Osteoblast (primary cell): ENCODE results near the gene TCEA3. TPM values are rescaled to one million over a fixed set of nuclear protein-coding genes. Genes with fewer than 3 reads are reported as not detected.
A peak's percentile ranks its signal among the peaks of the same experiment; 100 is the strongest.

Experiments
- DNase-seq: peaks from one replicate; pipeline ENCODE4 v3.0.0; 2011; ENCODE audit warnings: low spot score, mixed read lengths; ENCODE audit not compliant: insufficient read length; ENCODE audit errors: missing footprints
- H2AFZ ChIP-seq: 2 replicates; pipeline ENCODE4 v1.6.0; 2011; ENCODE audit warnings: mild to moderate bottlenecking, low read length
- H3K27ac ChIP-seq: 2 replicates; pipeline ENCODE4 v1.5.1; 2011; ENCODE audit warnings: mild to moderate bottlenecking, low read depth, low read length, moderate library complexity
- H3K27me3 ChIP-seq: 2 replicates; pipeline ENCODE4 v1.6.0; 2012; ENCODE audit warnings: mild to moderate bottlenecking, control low read depth, inconsistent platforms, low read length, moderate library complexity; ENCODE audit not compliant: insufficient read depth
- H3K36me3 ChIP-seq: 2 replicates; pipeline ENCODE4 v1.5.1; 2011; ENCODE audit warnings: mild to moderate bottlenecking, low read length, control low read depth, moderate library complexity; ENCODE audit not compliant: insufficient read depth
- H3K4me1 ChIP-seq: 2 replicates; pipeline ENCODE4 v1.5.1; 2011; ENCODE audit warnings: mild to moderate bottlenecking, low read length, control low read depth, moderate library complexity; ENCODE audit not compliant: insufficient read depth
- H3K4me2 ChIP-seq: 2 replicates; pipeline ENCODE4 v1.6.0; 2011; ENCODE audit warnings: mild to moderate bottlenecking, low read length; ENCODE audit not compliant: insufficient read depth
- H3K4me3 ChIP-seq: fragments of 200-600 bp; sonication (generic); 3 replicates; pipeline ENCODE4 v1.5.1; 2012; ENCODE audit warnings: mild to moderate bottlenecking, low read length, inconsistent platforms; ENCODE audit not compliant: insufficient read depth
- H3K79me2 ChIP-seq: 2 replicates; pipeline ENCODE4 v1.6.0; 2012; ENCODE audit warnings: mild to moderate bottlenecking, low read length, control low read depth, inconsistent platforms; ENCODE audit not compliant: insufficient read depth
- H3K9me3 ChIP-seq: 2 replicates; pipeline ENCODE4 v1.5.1; 2011; ENCODE audit warnings: low read depth, low read length, control low read depth
- H4K20me1 ChIP-seq: 2 replicates; pipeline ENCODE4 v1.6.0; 2012; ENCODE audit warnings: mild to moderate bottlenecking, low read length, control low read depth; ENCODE audit not compliant: insufficient read depth
- CTCF ChIP-seq: IDR thresholded peaks from 2 replicates; pipeline ENCODE4 v1.5.1; 2011; ENCODE audit warnings: mild to moderate bottlenecking, low read depth, low read length, moderate library complexity; ENCODE audit errors: extremely low read depth
- total RNA-seq: library from RNA; depleted of rRNA; stranded (reverse); fragments of >200 nt; gene quantifications from 2 replicates; pipeline ENCODE4 v1.2.3, GENCODE V29; 2012

TCEA3 gene
- total RNA-seq, 1 donor, result 31.5 TPM

GRCh38 chr1:23451441-23451840 is 26.9 kb upstream of the TCEA3 start:
- DNase-seq, result peak; percentile 62
- TF ChIP-seq CTCF, result no peak
- Histone ChIP-seq H3K27ac (peak overlapping the region; percentile 58), H4K20me1 (peaks cover 8% of the 10 kb centered on the region), H3K27me3 (no peaks in the 10 kb centered on the region), H3K9me3 (no peaks in the 10 kb centered on the region), H3K79me2 (no peaks in the 10 kb centered on the region), H3K4me3 (no peak overlapping the region), H3K4me1 (peaks cover 26% of the 10 kb centered on the region), H2AFZ (peak overlapping the region; percentile 67), H3K36me3 (peaks cover 12% of the 10 kb centered on the region), H3K4me2 (peak overlapping the region; percentile 44)

- no peak overlapping the region for H3K4me3 ChIP-seq
- TF ChIP-seq CTCF, result no peak
- peaks cover 12% of the 10 kb centered on the region for H3K36me3 ChIP-seq
- H2AFZ ChIP-seq, result no peak overlapping the region
- peaks cover 6% of the 10 kb centered on the region for H4K20me1 ChIP-seq
- H3K4me2 ChIP-seq, result no peak overlapping the region
- no peaks in the 10 kb centered on the region for H3K79me2 ChIP-seq
- DNase-seq, result no peak
- no peaks in the 10 kb centered on the region for H3K27me3 ChIP-seq
- H3K4me1 ChIP-seq, result peaks cover 21% of the 10 kb centered on the region
- H3K9me3 ChIP-seq, result no peaks in the 10 kb centered on the region
- H3K27ac ChIP-seq, result no peak overlapping the region
These were observed 26.3 kb upstream of the TCEA3 start for GRCh38 chr1:23450894-23451293.

GRCh38 chr1:23449958-23450357 is 25.4 kb upstream of the TCEA3 start:
- Histone ChIP-seq H2AFZ (no peak overlapping the region), H3K27ac (no peak overlapping the region), H3K27me3 (no peaks in the 10 kb centered on the region), H4K20me1 (peaks cover 3% of the 10 kb centered on the region), H3K36me3 (peaks cover 11% of the 10 kb centered on the region), H3K9me3 (no peaks in the 10 kb centered on the region), H3K4me3 (no peak overlapping the region), H3K4me2 (no peak overlapping the region), H3K4me1 (peaks cover 19% of the 10 kb centered on the region), H3K79me2 (no peaks in the 10 kb centered on the region)
- DNase-seq, result no peak
- TF ChIP-seq CTCF, result no peak

GRCh38 chr1:23449306-23449705 is 24.8 kb upstream of the TCEA3 start:
- Histone ChIP-seq H3K9me3 (no peaks in the 10 kb centered on the region), H3K79me2 (no peaks in the 10 kb centered on the region), H3K27ac (no peak overlapping the region), H3K4me2 (no peak overlapping the region), H4K20me1 (peaks cover 3% of the 10 kb centered on the region), H3K4me3 (no peak overlapping the region), H3K4me1 (peaks cover 25% of the 10 kb centered on the region), H3K27me3 (no peaks in the 10 kb centered on the region), H2AFZ (no peak overlapping the region), H3K36me3 (peaks cover 8% of the 10 kb centered on the region)
- DNase-seq, result no peak
- TF ChIP-seq CTCF, result no peak
